ENCODE results near the gene GSTA3.

The GSTA3 gene

DNA sequence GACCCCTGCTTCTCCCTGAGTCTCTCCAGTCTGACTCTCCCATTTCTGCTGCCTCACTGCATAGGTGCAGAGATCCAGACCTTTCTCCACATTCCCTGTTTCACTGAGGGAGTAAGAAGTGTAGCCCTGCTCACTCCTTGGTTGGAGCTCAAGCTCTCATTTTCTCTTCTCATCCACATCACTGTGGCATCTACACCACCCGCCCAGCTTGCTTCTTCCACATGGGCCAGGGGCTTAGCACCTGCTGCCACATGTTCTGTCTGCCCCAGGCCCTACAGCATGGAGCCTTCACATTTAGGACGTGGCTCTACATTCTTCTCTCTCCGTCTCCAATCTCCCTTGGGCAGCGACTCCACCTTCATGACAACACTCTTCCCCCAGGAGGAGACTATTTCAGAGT lies 60.4 kb downstream of the GSTA3 start:
- no peak for DNase-seq

Data from Kasumi-1 (cell line).